T-helper 1 cell (primary cell): ENCODE data around the gene STK32B.

Experiments used
- DNase-seq, 5 donors: peaks; one replicate each; pipeline ENCODE4 v3.0.0-alpha.2; 2012 to 2020

Gene STK32B

GRCh38 chr4:5072948-5073347 is 21.7 kb downstream of the STK32B start:
- no peak for DNase-seq

- DNase-seq, result no peak
Measured at GRCh38 chr4:5078009-5078408, 26.7 kb downstream of the STK32B start.

- DNase-seq, result no peak
Measured at GRCh38 chr4:5079581-5079980, 28.3 kb downstream of the STK32B start.

- no peak for DNase-seq
Measured at GRCh38 chr4:5081441-5081999, 30.2 kb downstream of the STK32B start.

GRCh38 chr4:5082376-5082775 is 31.1 kb downstream of the STK32B start:
- DNase-seq, result no peak

GRCh38 chr4:5084911-5085475 is 33.7 kb downstream of the STK32B start:
- DNase-seq, result no peak

GRCh38 chr4:5086535-5086934 is 35.3 kb downstream of the STK32B start:
- no peak for DNase-seq

- no peak for DNase-seq
Measured at GRCh38 chr4:5096261-5096660, 45.0 kb downstream of the STK32B start.

GRCh38 chr4:5098176-5098575 is 46.9 kb downstream of the STK32B start:
- no peak for DNase-seq

GRCh38 chr4:5100336-5100735 is 49.1 kb downstream of the STK32B start:
- no peak for DNase-seq

- no peak for DNase-seq
Measured at GRCh38 chr4:5100986-5101385, 49.7 kb downstream of the STK32B start.

- DNase-seq, result no peak
Measured at GRCh38 chr4:5101571-5101970, 50.3 kb downstream of the STK32B start.

GRCh38 chr4:5110901-5111300 is 59.6 kb downstream of the STK32B start:
- no peak for DNase-seq

- DNase-seq, result no peak
Measured at GRCh38 chr4:5112333-5113095, 61.2 kb downstream of the STK32B start.

- DNase-seq, result no peak
Measured at GRCh38 chr4:5114950-5115349, 63.7 kb downstream of the STK32B start.

- no peak for DNase-seq
Measured at GRCh38 chr4:5118091-5118786, 67.0 kb downstream of the STK32B start.

- DNase-seq, result no peak
Measured at GRCh38 chr4:5118994-5119835, 67.9 kb downstream of the STK32B start.

- DNase-seq, result no peak
Measured at GRCh38 chr4:5120067-5120466, 68.8 kb downstream of the STK32B start.

- DNase-seq, result no peak
Measured at GRCh38 chr4:5120468-5120867, 69.2 kb downstream of the STK32B start.

- no peak for DNase-seq
Measured at GRCh38 chr4:5122114-5122513, 70.8 kb downstream of the STK32B start.

- no peak for DNase-seq
Measured at GRCh38 chr4:5124876-5125275, 73.6 kb downstream of the STK32B start.

GRCh38 chr4:5125321-5125720 is 74.0 kb downstream of the STK32B start:
- no peak for DNase-seq

GRCh38 chr4:5126231-5126630 is 75.0 kb downstream of the STK32B start:
- DNase-seq, result no peak
